ENCODE measurements around the gene FKBP8. TPM values are rescaled to one million over a fixed set of nuclear protein-coding genes. Genes with fewer than 3 reads are reported as not detected.

The FKBP8 gene
- total RNA-seq, 2 experiments from 2014 or later: 208 to 211 TPM

DNA sequence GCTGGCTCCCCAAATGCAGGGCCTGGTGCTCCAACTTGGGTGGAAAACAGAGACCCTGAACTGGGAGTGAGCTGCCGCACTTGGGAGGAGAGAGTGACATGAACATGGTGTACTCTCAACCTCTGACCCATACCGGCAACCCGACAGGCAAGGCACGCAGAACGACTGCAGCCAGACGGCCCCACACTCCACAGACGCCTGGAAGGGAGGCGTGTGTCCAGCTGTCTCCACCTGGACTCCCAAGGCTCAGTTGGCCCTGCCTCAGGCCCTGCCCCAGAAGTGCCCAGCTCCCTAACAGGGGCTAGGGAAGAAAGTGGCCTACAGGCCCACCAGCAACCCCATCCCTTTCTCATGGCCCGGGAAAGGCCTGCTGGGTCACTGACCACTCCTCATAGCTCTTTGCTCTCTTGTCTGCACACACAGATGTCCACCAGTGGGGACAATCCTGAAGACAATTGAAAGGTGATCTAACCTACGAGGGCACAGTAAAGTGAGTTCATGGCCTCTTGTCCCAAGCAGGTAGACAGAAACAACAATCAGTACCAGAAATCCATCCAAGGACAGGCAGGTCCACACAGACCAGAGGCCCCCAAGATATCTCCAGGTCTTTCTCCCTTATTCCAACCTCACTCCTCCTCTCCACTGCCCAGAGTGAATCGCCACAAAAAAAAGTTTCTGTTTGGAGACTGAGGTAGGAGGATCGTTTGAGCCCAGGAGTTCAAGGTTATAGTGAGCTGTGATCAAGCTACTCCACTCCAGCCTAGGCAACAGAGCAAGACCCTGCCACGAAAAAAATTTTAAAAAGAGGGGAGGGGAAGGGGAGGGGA lies 49.7 kb downstream of the FKBP8 start:
- no peaks in the 10 kb centered on the region for H3K36me3 Mint-ChIP-seq (ENCODE audit: low read depth)
- DNase-seq (no peak), ATAC-seq (no peak)
- POLR2A ChIA-PET: no interaction called here
- peak overlapping the region; percentile 10 for H3K4me3 Mint-ChIP-seq
- intact Hi-C loops (cut with DNase I, micrococcal nuclease): no loop called here
- no peaks in the 10 kb centered on the region for H3K27me3 Mint-ChIP-seq
- H3K9me3 Mint-ChIP-seq (ENCODE audit: low read depth): no peaks in the 10 kb centered on the region
- peak overlapping the region; percentile 78 for H3K27ac Mint-ChIP-seq
- peaks cover 58% of the 10 kb centered on the region for H3K4me1 Mint-ChIP-seq
- CTCF ChIA-PET: interaction anchor here (0.6 to 2.6 kb wide), 6 partner anchors 11 to 27 kb away, joined by 4 to 10 read pairs (median 5); no protein-coding TSS in a partner anchor

DNA sequence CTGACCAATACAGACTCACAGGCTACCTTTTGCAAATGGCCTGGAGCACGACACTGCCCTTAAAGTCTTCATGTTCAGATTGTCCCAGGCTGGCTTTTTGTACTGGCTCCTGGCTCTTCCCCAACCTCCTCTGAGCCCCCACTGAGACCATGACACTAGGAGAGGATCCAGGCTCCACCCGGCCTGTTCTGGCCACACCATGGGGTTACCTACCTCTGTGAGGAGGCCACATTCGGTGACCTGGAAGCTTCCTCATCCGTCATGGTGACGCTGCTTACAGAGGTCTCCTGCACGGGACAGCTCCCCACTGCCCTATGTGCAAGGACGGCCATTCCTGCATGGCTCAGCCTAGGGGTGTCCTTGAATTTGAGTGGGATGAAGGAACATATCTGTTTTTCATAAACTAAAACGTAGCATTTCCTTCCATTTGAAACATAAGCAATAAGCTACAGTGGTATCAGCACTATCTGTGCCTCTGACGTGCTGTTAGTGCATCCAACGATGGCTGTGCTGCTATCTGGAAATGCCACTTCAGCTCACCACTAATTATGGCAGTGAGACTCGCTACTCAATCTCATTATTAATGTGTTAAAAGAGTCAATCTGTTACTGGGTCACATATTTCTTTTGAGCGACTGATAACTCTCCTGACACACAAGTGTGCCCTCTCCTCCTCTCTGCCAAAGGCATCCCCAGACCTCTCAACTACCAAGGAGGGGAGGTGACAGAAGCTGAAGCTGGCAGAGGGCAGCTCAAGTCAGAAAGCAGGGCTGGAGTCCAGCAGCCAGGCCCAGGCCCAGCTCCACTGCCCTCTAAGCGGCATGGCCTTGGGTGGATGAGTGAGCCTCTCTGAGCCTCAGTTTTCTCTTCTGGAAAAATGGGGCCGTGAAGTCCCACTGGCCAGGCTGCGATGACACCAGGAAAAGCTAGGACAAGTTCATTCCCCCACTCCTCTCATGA lies 51.1 kb downstream of the FKBP8 start:
- Mint-ChIP-seq H3K27me3 (no peaks in the 10 kb centered on the region), H3K4me1 (peaks cover 50% of the 10 kb centered on the region), H3K27ac (peak overlapping the region; percentile 24), H3K4me3 (no peak overlapping the region), H3K36me3 (ENCODE audit: low read depth) (no peaks in the 10 kb centered on the region), H3K9me3 (ENCODE audit: low read depth) (no peaks in the 10 kb centered on the region)
- ChIA-PET POLR2A (no interaction called here), CTCF (interaction anchor here (0.6 to 2.6 kb wide), 5 partner anchors 9 to 28 kb away, joined by 3 to 10 read pairs (median 6); no protein-coding TSS in a partner anchor)
- intact Hi-C loops (cut with DNase I, micrococcal nuclease): no loop called here
- DNase-seq (no peak), ATAC-seq (no peak)

DNA sequence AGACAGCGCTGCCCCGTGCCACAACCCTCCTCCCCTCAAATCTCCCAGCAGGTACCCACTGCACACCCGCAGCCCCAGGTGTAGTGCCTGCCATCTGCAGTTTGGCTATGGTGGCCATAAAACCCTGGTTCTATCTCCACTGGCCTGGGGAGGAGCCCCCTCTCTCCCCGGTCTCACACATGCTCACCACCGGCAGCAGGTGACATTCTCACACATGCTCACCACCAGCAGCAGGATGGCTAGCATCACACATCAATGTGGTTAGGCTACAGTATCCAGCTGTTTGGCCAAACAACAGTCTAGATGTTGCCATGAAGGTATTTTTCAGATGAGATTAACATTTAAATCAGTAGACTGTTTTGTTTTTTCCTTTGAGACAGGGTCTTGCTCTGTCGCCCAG lies 52.6 kb downstream of the FKBP8 start:
- POLR2A ChIA-PET: no interaction called here
- DNase-seq (no peak), ATAC-seq (no peak)
- Mint-ChIP-seq H3K4me3 (no peak overlapping the region), H3K27me3 (no peaks in the 10 kb centered on the region), H3K4me1 (peaks cover 48% of the 10 kb centered on the region), H3K9me3 (ENCODE audit: low read depth) (no peaks in the 10 kb centered on the region), H3K36me3 (ENCODE audit: low read depth) (no peaks in the 10 kb centered on the region), H3K27ac (no peak overlapping the region)
- CTCF ChIA-PET: interaction anchor here (0.5 to 2.2 kb wide), 3 partner anchors 8 to 1926 kb away, joined by 3 to 8 read pairs (median 3); no protein-coding TSS in a partner anchor
- intact Hi-C loops (cut with DNase I, micrococcal nuclease): no loop called here

DNA sequence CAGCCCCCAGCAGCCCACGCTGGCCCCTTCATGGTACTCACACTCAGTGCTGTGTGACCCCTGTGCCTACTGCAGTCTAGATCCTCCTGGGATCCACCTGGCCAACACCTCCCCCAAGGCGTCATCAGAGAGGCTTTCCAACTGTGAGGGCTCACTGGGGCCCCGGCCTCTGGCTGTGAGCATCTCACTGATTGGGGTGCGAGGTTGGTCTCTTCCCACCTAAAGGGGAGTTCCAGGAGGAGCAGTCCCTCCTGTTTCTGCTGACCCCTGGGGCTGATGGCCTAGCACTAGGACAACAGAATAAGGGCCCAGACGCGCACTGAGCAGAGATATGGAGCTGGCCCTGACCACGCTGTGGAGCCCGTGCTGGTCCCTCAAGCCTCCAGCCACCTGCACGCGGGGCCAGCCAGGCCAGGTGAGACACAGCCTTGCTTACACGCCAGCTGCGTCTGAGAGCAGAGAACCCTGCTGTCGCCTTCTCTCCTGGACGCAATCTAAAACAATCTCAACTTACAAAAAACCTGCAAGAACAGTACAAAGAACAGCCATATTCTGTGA lies 53.7 kb downstream of the FKBP8 start:
- H3K9me3 Mint-ChIP-seq (ENCODE audit: low read depth): no peaks in the 10 kb centered on the region
- POLR2A ChIA-PET: no interaction called here

DNA sequence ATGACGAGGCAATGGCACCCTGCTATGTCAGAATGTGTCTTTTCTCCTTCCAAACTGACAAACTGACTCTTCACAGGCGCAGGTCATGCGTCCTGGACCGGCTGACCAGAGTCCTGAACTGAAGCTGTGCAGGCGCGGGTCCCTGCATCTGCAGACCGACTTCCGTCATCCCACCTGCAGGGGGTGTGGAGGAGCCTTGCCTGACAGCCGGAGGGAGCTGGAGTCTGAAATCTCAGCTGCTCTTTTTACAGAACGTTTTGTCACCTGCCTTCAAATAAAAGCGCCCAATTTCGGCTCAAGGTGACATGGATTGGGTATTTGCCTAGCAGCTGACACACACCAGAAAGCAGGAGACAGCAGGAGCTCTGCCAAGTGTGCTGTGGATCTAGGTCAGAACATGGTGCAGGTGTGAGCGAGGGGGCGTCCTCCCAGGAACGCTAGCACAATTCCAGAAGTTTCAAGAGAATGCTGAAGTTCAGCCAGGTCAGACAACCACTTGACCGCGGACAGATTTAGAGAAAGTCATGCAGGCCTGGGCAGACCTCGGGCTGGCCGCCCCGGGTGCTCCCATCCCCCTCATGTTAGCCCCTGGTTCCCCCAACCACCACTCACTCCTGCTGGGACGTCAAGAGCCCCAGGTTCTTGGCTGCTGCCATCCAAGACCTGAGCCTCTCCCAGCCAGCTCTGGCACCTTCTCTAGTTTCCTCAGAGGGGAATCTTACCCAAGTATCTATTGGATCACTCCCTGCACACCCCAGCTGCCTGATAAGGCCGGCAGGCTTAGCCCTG lies 54.3 kb downstream of the FKBP8 start:
- Mint-ChIP-seq H3K9me3 (ENCODE audit: low read depth) (no peaks in the 10 kb centered on the region), H3K4me3 (no peak overlapping the region), H3K36me3 (ENCODE audit: low read depth) (no peaks in the 10 kb centered on the region), H3K27me3 (no peaks in the 10 kb centered on the region), H3K27ac (no peak overlapping the region), H3K4me1 (peaks cover 37% of the 10 kb centered on the region)
- ATAC-seq (no peak), DNase-seq (peak; percentile 30)
- POLR2A ChIA-PET: interaction anchor here (0.6 kb wide), 1 partner anchor 9 kb away, joined by 3 read pairs; no protein-coding TSS in a partner anchor
- intact Hi-C loops (cut with DNase I, micrococcal nuclease): no loop called here
- CTCF ChIA-PET: interaction anchor here (0.6 to 1.3 kb wide), 4 partner anchors 13 to 105 kb away, joined by 3 to 5 read pairs (median 4); no protein-coding TSS in a partner anchor

More for the DNA sequence above, 53.7 kb downstream of the FKBP8 start:
- Mint-ChIP-seq H3K27me3 (no peaks in the 10 kb centered on the region), H3K27ac (no peak overlapping the region), H3K4me3 (no peak overlapping the region), H3K36me3 (ENCODE audit: low read depth) (no peaks in the 10 kb centered on the region), H3K4me1 (peaks cover 44% of the 10 kb centered on the region)
- DNase-seq (no peak), ATAC-seq (no peak)
- CTCF ChIA-PET: interaction anchor here (0.9 kb wide), 1 partner anchor 17 kb away, joined by 3 read pairs; no protein-coding TSS in a partner anchor
- intact Hi-C loops (cut with DNase I, micrococcal nuclease): no loop called here

DNA sequence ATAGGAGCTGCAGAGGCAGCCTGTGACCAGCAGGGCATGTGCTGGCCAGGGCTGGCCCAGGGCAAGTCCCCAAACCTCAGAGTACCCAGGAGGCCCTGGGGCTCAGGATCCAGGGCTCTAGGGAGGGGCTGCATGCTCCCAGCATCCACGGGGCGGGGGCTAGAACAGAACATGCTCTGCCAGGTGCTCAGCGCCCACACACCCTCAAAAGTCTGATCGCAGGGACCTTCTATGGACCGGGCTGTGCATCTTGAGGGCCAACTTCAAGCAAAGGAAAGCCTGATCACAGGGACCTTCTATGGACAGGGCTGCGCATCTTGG lies 55.0 kb downstream of the FKBP8 start:
- Mint-ChIP-seq H3K27ac (no peak overlapping the region), H3K9me3 (ENCODE audit: low read depth) (no peaks in the 10 kb centered on the region), H3K36me3 (ENCODE audit: low read depth) (peaks cover 1% of the 10 kb centered on the region), H3K4me3 (no peak overlapping the region), H3K4me1 (peaks cover 35% of the 10 kb centered on the region), H3K27me3 (no peaks in the 10 kb centered on the region)
- DNase-seq (peak; percentile 31), ATAC-seq (peak; percentile 45)
- ChIA-PET CTCF (interaction anchor here (0.6 to 1.3 kb wide), 4 partner anchors 13 to 105 kb away, joined by 3 to 5 read pairs (median 4); no protein-coding TSS in a partner anchor), POLR2A (no interaction called here)
- intact Hi-C loops (cut with DNase I, micrococcal nuclease): no loop called here

DNA sequence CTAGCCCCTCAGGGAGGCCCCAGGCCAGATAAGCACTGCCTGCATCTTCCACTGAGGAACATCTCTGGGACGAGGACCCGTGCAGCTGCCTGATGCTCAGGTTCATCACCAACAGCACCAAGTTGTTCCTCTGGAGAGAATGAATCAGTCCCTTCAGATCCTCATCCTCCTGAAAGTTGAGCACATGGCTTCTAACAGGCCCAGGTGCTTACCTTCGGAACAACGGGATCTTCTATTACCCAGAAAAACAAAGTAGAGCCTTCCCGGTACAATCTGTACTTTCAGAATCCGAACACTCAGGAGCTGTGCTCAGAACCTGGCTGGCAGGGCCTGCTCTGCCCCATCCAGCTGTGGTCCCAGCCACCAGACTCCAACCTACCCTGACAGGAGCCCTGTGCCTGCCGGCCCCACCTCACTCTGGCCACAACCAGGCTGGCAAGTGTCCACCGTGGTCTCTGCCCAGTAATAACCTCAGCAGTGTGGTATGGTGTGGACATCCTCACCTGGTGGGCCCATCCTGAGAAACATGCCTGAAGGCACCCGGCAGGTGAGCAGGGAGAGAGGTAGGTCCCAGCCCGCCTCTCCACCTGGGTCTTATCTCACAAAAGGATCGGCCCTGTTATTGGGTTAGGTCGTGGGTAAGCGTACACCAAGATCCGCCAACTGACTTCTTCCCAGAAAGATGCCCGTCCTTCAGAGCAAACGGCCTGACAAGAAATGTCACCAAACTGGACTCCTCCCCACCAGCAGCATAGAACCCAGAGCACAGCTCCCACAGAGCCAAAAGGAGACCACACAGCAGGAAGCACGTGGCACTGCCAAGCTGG lies 55.6 kb downstream of the FKBP8 start:
- no peak for ATAC-seq
- no peaks in the 10 kb centered on the region for H3K27me3 Mint-ChIP-seq
- ChIA-PET CTCF (interaction anchor here (0.8 to 2.0 kb wide), 3 partner anchors 9 to 84 kb away, joined by 3 to 9 read pairs (median 5); no protein-coding TSS in a partner anchor), POLR2A (interaction anchor here (0.9 kb wide), 1 partner anchor 9 kb away, joined by 3 read pairs; no protein-coding TSS in a partner anchor)
- DNase-seq: no peak
- H3K4me1 Mint-ChIP-seq: peaks cover 41% of the 10 kb centered on the region
- intact Hi-C loops (cut with DNase I, micrococcal nuclease): no loop called here
- no peak overlapping the region for H3K4me3 Mint-ChIP-seq
- no peaks in the 10 kb centered on the region for H3K9me3 Mint-ChIP-seq (ENCODE audit: low read depth)
- H3K36me3 Mint-ChIP-seq (ENCODE audit: low read depth): peaks cover 1% of the 10 kb centered on the region
- H3K27ac Mint-ChIP-seq: no peak overlapping the region

DNA sequence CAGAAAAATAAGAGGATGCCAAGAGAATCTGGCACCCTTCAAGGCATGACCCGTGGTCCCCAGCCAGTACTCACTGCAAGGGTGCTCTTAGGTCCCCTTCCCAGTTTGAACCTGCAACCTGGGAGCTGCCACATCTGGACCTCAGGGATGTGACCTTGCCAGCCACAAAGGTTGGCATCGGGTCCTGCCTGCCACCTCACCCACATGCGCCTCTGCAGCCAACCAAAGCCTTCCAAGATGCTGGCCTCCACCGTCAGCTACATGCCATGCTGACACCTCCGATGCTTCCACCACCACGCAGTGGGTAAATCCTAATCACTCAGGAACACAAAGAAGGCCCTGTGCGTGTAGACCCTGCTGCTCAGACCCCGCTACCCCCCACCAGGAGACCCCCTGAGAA lies 56.6 kb downstream of the FKBP8 start:
- no peak for DNase-seq
- Mint-ChIP-seq H3K9me3 (ENCODE audit: low read depth) (no peaks in the 10 kb centered on the region), H3K4me1 (peaks cover 49% of the 10 kb centered on the region), H3K27ac (peak overlapping the region; percentile 49), H3K4me3 (no peak overlapping the region), H3K27me3 (no peaks in the 10 kb centered on the region), H3K36me3 (ENCODE audit: low read depth) (peaks cover 4% of the 10 kb centered on the region)
- CTCF ChIA-PET: interaction anchor here (2.0 kb wide), 1 partner anchor 10 kb away, joined by 9 read pairs; no protein-coding TSS in a partner anchor
- POLR2A ChIA-PET: interaction anchor here (0.7 to 1.0 kb wide), 2 partner anchors 9 to 312 kb away, joined by 3 to 5 read pairs; no protein-coding TSS in a partner anchor
- intact Hi-C loops (cut with DNase I, micrococcal nuclease): no loop called here
- ATAC-seq: no peak

DNA sequence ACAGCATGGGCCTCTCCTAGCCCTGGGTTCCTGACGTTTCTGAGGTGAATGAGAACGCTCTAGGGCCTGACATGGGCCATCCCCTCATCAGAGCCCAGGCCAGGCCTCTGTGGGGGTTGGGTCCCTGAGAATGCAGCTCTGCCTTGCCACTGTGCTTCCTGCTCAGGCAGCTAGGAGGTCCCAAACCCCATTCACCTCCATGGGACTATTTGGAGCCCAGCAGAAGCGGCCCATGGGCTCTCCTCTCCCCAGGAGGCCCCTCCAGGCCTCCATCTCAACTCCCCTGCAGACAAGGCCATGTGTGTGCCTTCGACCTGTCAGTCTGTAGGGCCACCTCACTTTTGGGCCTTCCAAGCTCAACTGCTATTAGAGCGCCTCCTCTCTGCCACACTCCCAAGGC lies 58.4 kb downstream of the FKBP8 start:
- Mint-ChIP-seq H3K27ac (peak overlapping the region; percentile 53), H3K9me3 (ENCODE audit: low read depth) (no peaks in the 10 kb centered on the region), H3K4me3 (no peak overlapping the region), H3K27me3 (no peaks in the 10 kb centered on the region), H3K4me1 (peaks cover 64% of the 10 kb centered on the region), H3K36me3 (ENCODE audit: low read depth) (peaks cover 8% of the 10 kb centered on the region)
- no peak for DNase-seq
- CTCF ChIA-PET: no interaction called here
- ATAC-seq: no peak
- intact Hi-C loops (cut with DNase I, micrococcal nuclease): no loop called here
- POLR2A ChIA-PET: no interaction called here
